ENCODE data around the gene MGAT3. TPM values are rescaled to one million over a fixed set of nuclear protein-coding genes. Genes with fewer than 3 reads are reported as not detected.

The MGAT3 gene
- total and polyA plus RNA-seq, 2 donors (not counting 3 experiments of a cell fraction or from before 2014, with no cell fraction given) = not detected

- CTCF ChIA-PET = interaction anchor here (0.6 to 6.4 kb wide), 41 partner anchors 9 to 1371 kb away, joined by 3 to 197 read pairs (median 5); partner anchors contain the start of genes ATF4, MIEF1, RPL3 and TAB1
- Histone ChIP-seq H3K36me3 (ENCODE audit: control insufficient read depth in 2 of 2, extremely low read depth in 1 of 2, insufficient read depth in 2 of 2, low read length in 2 of 2) (peaks cover 5 to 8% of the 10 kb centered on the region in 2 experiments), H3K27me3 (ENCODE audit: control insufficient read depth in 2 of 2, insufficient read depth in 2 of 2, low read length in 2 of 2) (no peaks in the 10 kb centered on the region), H3K4me2 (ENCODE audit: insufficient read depth, low read length) (no peak overlapping the region), H3K9ac (replicated peaks; ENCODE audit: extremely low read depth, insufficient read depth, low read length) (no peak overlapping the region), H4K20me1 (replicated peaks; ENCODE audit: control insufficient read depth, extremely low read depth, insufficient read depth, low read length) (no peaks in the 10 kb centered on the region), H3K9me1 (replicated peaks; ENCODE audit: control insufficient read depth, extremely low read depth, insufficient read depth, low read length) (no peaks in the 10 kb centered on the region), H2AFZ (ENCODE audit: low read depth, low read length) (no peak overlapping the region), H3K4me1 (ENCODE audit: control insufficient read depth, extremely low read depth, insufficient read depth, low read length) (peaks cover 30% of the 10 kb centered on the region), H3K79me2 (ENCODE audit: control insufficient read depth, insufficient read depth, low read length) (peaks cover 45% of the 10 kb centered on the region), H3K4me3 (replicated peaks in 1 of 3; ENCODE audit: insufficient read depth in 1 of 3, low read depth in 1 of 3, low read length in 3 of 3) (no peak overlapping the region), H3K27ac (ENCODE audit: insufficient read depth, low read depth, low read length) (no peak overlapping the region), H3K9me3 (replicated peaks; ENCODE audit: control insufficient read depth, insufficient read depth, low read length) (no peaks in the 10 kb centered on the region)
- FAIRE-seq (peak; percentile 78), DNase-seq (ENCODE audit: low read depth, low spot score) (peak; percentile 82)
- dilution Hi-C loops (cut with MboI; ENCODE audit: extremely low pct_ligation_motif_present, low sequenced_read_pairs) = no loop called here
- POLR2A ChIA-PET = interaction anchor here (1.2 to 1.5 kb wide), 2 partner anchors 9 to 209 kb away, joined by 7 to 13 read pairs; partner anchors contain the start of genes ATF4 and RPL3
- no TSS peak for BruUV-seq (replicated peaks)
- intact Hi-C loops (cut with micrococcal nuclease) = loop anchor here (1.0 to 10.0 kb wide), 5 partner anchors 9 to 354 kb away; partner anchors contain the start of genes ATF4 and MIEF1
- no peak for TF ChIP-seq EZH2 (IDR thresholded peaks at IDR 0.05; ENCODE audit: borderline replicate concordance, low read depth, low read length, severe bottlenecking)
- no peak for TF ChIP-seq MYC (IDR thresholded peaks at IDR 0.05; ENCODE audit: low read depth, low read length)
- no peak for TF ChIP-seq GATA2 (IDR thresholded peaks at IDR 0.05; ENCODE audit: insufficient read depth, insufficient read length, low read depth, low read length)
- TF ChIP-seq JUN (IDR thresholded peaks at IDR 0.05; ENCODE audit: borderline replicate concordance, insufficient read depth, insufficient read length, low read depth) = no peak
- no peak for TF ChIP-seq MAX (IDR thresholded peaks at IDR 0.05; ENCODE audit: insufficient read depth, insufficient read length)
- peak; percentile 57 for TF ChIP-seq POLR2A (IDR thresholded peaks at IDR 0.05; ENCODE audit: low read depth, low read length)
- TF ChIP-seq FOS (IDR thresholded peaks at IDR 0.05; ENCODE audit: borderline replicate concordance, insufficient read depth, low read length) = no peak
- TF ChIP-seq CTCF (IDR thresholded peaks at IDR 0.05; ENCODE audit: extremely low read depth in 1 of 2, insufficient read depth in 1 of 2, low read depth in 1 of 2, low read length in 2 of 2) = peak; percentile 99 to 100
- TF ChIP-seq POLR2AphosphoS5 (IDR thresholded peaks at IDR 0.05; ENCODE audit: insufficient read depth, low read depth, low read length) = peak; percentile 78
Measured at GRCh38 chr22:39528681-39529486, 72.1 kb downstream of the MGAT3 start.

Data from endothelial cell of umbilical vein (primary cell).